GM21381 (cell line): Measurements from ENCODE around the gene IMP3.

Experiments used
- ATAC-seq: cut with Tn5 transposase; IDR thresholded peaks from one replicate; pipeline ENCODE4 v1.9.1; 2021; ENCODE audit warnings: mild to moderate bottlenecking, moderate library complexity; ENCODE audit not compliant: unreplicated experiment

The IMP3 gene

GRCh38 chr15:75625542-75626347, 14.3 kb downstream of the IMP3 start, which contains the start of gene SNUPN:
SNUPN (minus strand) TSS chr15:75625725; CDS start chr15:75621051, 4,674 bp downstream.
- ATAC-seq = peak; percentile 88

- no peak for ATAC-seq
Observed at GRCh38 chr15:75622505-75622904, 17.5 kb downstream of the IMP3 start.

- ATAC-seq = no peak
Observed at GRCh38 chr15:75620841-75621391, 19.1 kb downstream of the IMP3 start.

- no peak for ATAC-seq
Observed at GRCh38 chr15:75620058-75620820, 19.8 kb downstream of the IMP3 start.

- no peak for ATAC-seq
Observed at GRCh38 chr15:75616766-75617165, 23.3 kb downstream of the IMP3 start.

- ATAC-seq = no peak
Observed at GRCh38 chr15:75606711-75607699, 33.0 kb downstream of the IMP3 start.

- no peak for ATAC-seq
Observed at GRCh38 chr15:75606026-75606425, 34.0 kb downstream of the IMP3 start.

GRCh38 chr15:75599401-75599800, 40.6 kb downstream of the IMP3 start:
- ATAC-seq = no peak

GRCh38 chr15:75598361-75598760, 41.7 kb downstream of the IMP3 start:
- no peak for ATAC-seq

- no peak for ATAC-seq
Observed at GRCh38 chr15:75597667-75598341, 42.2 kb downstream of the IMP3 start.

GRCh38 chr15:75596703-75597345, 43.2 kb downstream of the IMP3 start:
- ATAC-seq = no peak

- ATAC-seq = no peak
Observed at GRCh38 chr15:75594276-75594675, 45.7 kb downstream of the IMP3 start.

GRCh38 chr15:75591655-75592364, 48.2 kb downstream of the IMP3 start:
- no peak for ATAC-seq

- ATAC-seq = no peak
Observed at GRCh38 chr15:75590239-75590638, 49.8 kb downstream of the IMP3 start.
